RWPE2 (cell line): ENCODE data around the gene CYB5D1.

Source experiments
- ATAC-seq: fragments of 200-7000 bp; cut with Tn5 transposase; 3 replicates; pipeline ENCODE4 v1.9.1; 2021; ENCODE audit warnings: low read depth
- DNase-seq: peaks from one replicate; pipeline ENCODE4 v3.0.0-alpha.2; 2020; ENCODE audit warnings: low spot score
- H3K27ac ChIP-seq: fragments of 450-650 bp; 2 replicates; pipeline ENCODE4 v1.5.1; 2017; ENCODE audit warnings: mild to moderate bottlenecking; ENCODE audit not compliant: poor library complexity, severe bottlenecking
- H3K27me3 ChIP-seq: fragments of 250-450 bp; sonication (Bioruptor Pico); 2 replicates; pipeline ENCODE4 v1.5.1; 2021; ENCODE audit warnings: mild to moderate bottlenecking, moderate library complexity; ENCODE audit not compliant: insufficient read depth, poor library complexity, severe bottlenecking
- H3K36me3 ChIP-seq: fragments of 250-450 bp; sonication (Bioruptor Pico); 2 replicates; pipeline ENCODE4 v1.5.1; 2020; ENCODE audit warnings: low read depth, mild to moderate bottlenecking, moderate library complexity
- H3K4me1 ChIP-seq: fragments of 250-450 bp; sonication (Bioruptor Pico); 2 replicates; pipeline ENCODE4 v1.5.1; 2021; ENCODE audit warnings: mild to moderate bottlenecking, moderate library complexity; ENCODE audit not compliant: insufficient read depth, poor library complexity, severe bottlenecking
- H3K4me3 ChIP-seq: fragments of 250-450 bp; sonication (Bioruptor Pico); 2 replicates; pipeline ENCODE4 v1.5.1; 2021; ENCODE audit warnings: mild to moderate bottlenecking, moderate library complexity; ENCODE audit not compliant: severe bottlenecking
- H3K9me3 ChIP-seq: fragments of 250-450 bp; sonication (Bioruptor Pico); 2 replicates; pipeline ENCODE4 v1.5.1; 2021; ENCODE audit warnings: mild to moderate bottlenecking, moderate library complexity; ENCODE audit not compliant: severe bottlenecking
- TF ChIP-seq, protein P1 (sequence below): fragments of 450-650 bp; IDR thresholded peaks from one replicate; pipeline ENCODE4 v1.5.1; 2017; ENCODE audit warnings: mild to moderate bottlenecking, moderate library complexity; ENCODE audit not compliant: poor library complexity, severe bottlenecking

Gene CYB5D1

GRCh38 chr17:7842380-7843256 lies 15.2 kb upstream of the CYB5D1 start:
- TF ChIP-seq, protein P1, sequence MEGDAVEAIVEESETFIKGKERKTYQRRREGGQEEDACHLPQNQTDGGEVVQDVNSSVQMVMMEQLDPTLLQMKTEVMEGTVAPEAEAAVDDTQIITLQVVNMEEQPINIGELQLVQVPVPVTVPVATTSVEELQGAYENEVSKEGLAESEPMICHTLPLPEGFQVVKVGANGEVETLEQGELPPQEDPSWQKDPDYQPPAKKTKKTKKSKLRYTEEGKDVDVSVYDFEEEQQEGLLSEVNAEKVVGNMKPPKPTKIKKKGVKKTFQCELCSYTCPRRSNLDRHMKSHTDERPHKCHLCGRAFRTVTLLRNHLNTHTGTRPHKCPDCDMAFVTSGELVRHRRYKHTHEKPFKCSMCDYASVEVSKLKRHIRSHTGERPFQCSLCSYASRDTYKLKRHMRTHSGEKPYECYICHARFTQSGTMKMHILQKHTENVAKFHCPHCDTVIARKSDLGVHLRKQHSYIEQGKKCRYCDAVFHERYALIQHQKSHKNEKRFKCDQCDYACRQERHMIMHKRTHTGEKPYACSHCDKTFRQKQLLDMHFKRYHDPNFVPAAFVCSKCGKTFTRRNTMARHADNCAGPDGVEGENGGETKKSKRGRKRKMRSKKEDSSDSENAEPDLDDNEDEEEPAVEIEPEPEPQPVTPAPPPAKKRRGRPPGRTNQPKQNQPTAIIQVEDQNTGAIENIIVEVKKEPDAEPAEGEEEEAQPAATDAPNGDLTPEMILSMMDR, result no peak
- ATAC-seq (peak; percentile 24), DNase-seq (peak; percentile 90)
- H3K9me3 ChIP-seq, result no peaks in the 10 kb centered on the region
- H3K36me3 ChIP-seq, result peaks cover 25% of the 10 kb centered on the region
- H3K4me3 ChIP-seq, result peak overlapping the region; percentile 46
- H3K27ac ChIP-seq, result peak overlapping the region; percentile 97
- H3K4me1 ChIP-seq, result peaks cover 13% of the 10 kb centered on the region
- no peaks in the 10 kb centered on the region for H3K27me3 ChIP-seq

GRCh38 chr17:7843257-7843535 lies 14.6 kb upstream of the CYB5D1 start:
- Histone ChIP-seq H3K4me3 (peak overlapping the region; percentile 46), H3K27me3 (no peaks in the 10 kb centered on the region), H3K9me3 (no peaks in the 10 kb centered on the region), H3K27ac (peak overlapping the region; percentile 97), H3K36me3 (peaks cover 29% of the 10 kb centered on the region), H3K4me1 (peaks cover 12% of the 10 kb centered on the region)
- no peak for ATAC-seq
- TF ChIP-seq, protein P1, result no peak
- DNase-seq, result no peak

- DNase-seq (peak; percentile 88), ATAC-seq (peak; percentile 23)
- peaks cover 10% of the 10 kb centered on the region for H3K4me1 ChIP-seq
- peak overlapping the region; percentile 97 for H3K27ac ChIP-seq
- H3K36me3 ChIP-seq, result peaks cover 29% of the 10 kb centered on the region
- TF ChIP-seq, protein P1, result no peak
- no peaks in the 10 kb centered on the region for H3K27me3 ChIP-seq
- H3K9me3 ChIP-seq, result no peaks in the 10 kb centered on the region
- H3K4me3 ChIP-seq, result peak overlapping the region; percentile 46
Measured at GRCh38 chr17:7843536-7844291, 14.1 kb upstream of the CYB5D1 start.

- Histone ChIP-seq H3K9me3 (no peaks in the 10 kb centered on the region), H3K36me3 (peaks cover 36% of the 10 kb centered on the region), H3K4me1 (peaks cover 2% of the 10 kb centered on the region), H3K27me3 (no peaks in the 10 kb centered on the region), H3K27ac (peak overlapping the region; percentile 97), H3K4me3 (peak overlapping the region; percentile 46)
- peak; percentile 78 for ATAC-seq
- TF ChIP-seq, protein P1, result no peak
- DNase-seq, result peak; percentile 92
Measured at GRCh38 chr17:7844292-7845154, 13.3 kb upstream of the CYB5D1 start.
